HG03575 (cell line): ENCODE measurements around the gene CNOT8.
"Not testable (repeated sequence)": the region's sequence is repeated elsewhere in the genome, so short reads cannot be mapped to it uniquely, and the experiment has no call there.

Experiments
- ATAC-seq: cut with Tn5 transposase; IDR thresholded peaks from one replicate; pipeline ENCODE4 v1.9.1; 2021; ENCODE audit not compliant: unreplicated experiment, insufficient number of reproducible peaks, low FRiP score; ENCODE audit errors: extremely low read depth

CNOT8 gene

DNA sequence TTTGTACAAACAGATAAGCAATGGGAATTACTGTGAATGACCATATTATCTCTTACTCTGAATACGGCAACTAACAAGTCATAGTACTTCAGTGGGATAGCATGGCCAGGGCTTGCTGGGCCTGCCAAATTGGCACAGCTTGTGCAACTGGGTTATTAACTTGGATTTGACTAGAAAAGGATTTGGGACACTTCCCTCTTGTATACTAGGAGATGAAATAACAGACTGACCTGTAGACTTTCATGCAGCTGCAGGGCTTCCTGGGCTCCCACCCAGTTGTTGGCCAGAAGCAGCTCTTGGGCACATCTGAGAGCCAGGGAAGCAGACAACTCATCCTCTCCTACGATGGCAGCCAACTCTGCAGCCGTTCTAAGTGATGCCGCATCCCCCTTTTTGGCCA is 39.8 kb downstream of the CNOT8 start:
- no peak for ATAC-seq

- ATAC-seq, result no peak
Observed at GRCh38 chr5:154899151-154899816, 40.9 kb downstream of the CNOT8 start.

GRCh38 chr5:154900066-154900465 is 41.6 kb downstream of the CNOT8 start:
- no peak for ATAC-seq

DNA sequence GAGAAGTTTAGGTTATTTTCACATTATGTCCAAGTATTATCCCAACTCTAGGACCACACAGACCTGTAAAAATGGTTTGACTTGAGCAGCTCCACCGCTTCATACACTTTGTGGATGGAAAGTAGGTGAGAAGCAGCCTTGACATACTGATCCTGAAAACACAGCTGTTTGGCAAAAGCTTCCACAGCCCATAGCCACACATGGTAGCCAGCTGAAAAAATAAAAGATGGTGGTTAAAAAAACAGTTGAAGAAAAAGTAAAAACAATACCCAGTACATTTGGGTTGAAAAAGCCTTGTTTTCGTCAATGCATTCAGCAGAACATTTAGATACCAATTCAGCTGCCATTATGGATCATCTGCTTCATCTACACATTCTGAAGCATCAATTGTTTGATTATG is 42.8 kb downstream of the CNOT8 start:
- ATAC-seq, result no peak

DNA sequence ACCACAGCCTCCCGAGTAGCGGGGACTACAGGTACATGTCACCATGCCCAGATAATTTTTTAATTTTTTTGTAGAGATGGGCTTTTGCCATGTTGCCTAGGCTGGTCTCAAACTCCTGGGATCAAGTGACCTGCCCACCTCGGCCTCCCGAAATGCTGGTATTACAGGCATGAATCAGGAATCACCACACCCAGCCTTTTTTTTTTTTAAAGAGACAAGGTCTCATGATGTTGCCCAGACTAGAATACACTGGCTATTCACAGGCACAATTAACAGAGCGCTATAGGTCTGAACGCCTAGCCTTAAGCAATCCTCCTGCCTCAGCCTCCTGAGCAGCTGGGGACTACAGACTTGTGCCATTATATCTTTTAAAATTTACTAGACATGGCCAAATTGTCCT is 43.5 kb downstream of the CNOT8 start:
- no peak for ATAC-seq

DNA sequence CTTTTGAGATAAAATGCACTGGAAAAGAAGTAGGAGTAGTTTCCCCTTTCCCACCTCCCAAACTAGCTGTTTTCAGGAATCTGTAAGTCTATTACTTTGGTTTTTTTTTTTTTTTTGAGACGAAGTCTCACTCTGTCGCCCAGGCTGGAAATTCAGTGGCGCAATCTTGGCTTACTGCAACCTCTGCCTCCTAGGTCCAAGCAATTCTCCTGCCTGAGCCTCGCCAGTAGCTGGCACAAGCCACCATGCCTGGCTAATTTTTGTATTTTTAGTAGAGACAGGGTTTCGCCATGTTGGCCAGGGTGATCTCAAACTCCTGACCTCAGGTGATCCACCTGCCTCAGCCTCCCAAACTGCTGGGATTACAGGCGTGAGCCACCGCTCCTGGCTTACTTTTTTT is 47.2 kb downstream of the CNOT8 start:
- ATAC-seq, result not testable (repeated sequence)

- ATAC-seq, result no peak
Observed at GRCh38 chr5:154916874-154917273, 58.4 kb downstream of the CNOT8 start.

GRCh38 chr5:154917757-154918156 is 59.3 kb downstream of the CNOT8 start:
- ATAC-seq, result no peak

DNA sequence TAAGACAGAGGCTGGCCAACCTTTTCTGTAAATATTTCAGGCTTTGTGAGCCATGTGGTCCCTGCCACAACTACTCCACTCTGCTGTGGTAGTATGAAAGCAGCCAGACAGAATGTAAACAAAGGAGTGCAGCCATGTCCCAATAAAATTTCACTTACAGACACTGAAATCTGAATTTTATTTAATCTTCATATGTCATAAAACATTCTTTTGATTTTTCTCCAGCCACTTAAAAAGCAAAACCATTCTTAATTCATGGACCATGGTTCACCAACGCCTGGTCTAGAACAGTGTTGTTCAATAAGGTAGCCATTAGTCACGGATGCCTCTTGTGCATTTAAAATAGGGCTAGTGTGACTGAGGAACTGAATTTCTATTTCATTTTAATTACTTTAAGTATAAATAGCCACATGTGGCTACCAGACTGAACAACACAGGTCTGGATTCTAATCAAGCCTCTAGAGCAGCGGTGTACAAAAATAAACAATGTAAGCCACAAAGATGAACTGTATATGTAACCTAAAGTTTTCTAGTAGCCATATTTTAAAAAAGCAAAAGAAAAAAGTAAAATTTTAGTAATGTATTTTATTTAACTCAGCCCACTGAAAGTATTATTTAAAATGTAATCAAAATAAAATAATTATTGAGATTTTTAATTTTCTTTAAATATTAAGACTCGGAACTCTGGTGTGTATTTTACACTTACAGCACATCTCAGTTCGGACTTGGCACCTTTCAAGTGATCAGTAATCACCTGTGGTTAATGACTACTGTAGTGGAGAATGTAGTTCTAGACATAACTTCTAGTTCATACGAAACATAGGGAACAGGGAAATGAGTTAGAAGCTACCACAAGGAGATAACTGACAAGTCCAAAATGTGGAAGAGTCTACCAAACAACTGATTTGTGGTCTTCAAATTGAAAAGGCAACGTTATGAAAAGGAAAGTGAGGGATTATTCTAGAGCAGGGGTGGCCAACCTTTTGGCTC is 65.3 kb downstream of the CNOT8 start:
- no peak for ATAC-seq
